Esophagus muscularis mucosa (tissue), 4 donors: ENCODE results near the gene MIB1. TPM values are rescaled to one million over a fixed set of nuclear protein-coding genes. Genes with fewer than 3 reads are reported as not detected.
"Not testable (repeated sequence)": the region's sequence is repeated elsewhere in the genome, so short reads cannot be mapped to it uniquely, and the experiment has no call there.

Source experiments
- DNase-seq: peaks from one replicate; pipeline ENCODE4 v3.0.0-alpha.2; 2017; ENCODE audit errors: extremely low spot score
- H3K27ac ChIP-seq, 4 donors: fragments of 200-600 bp; sonication (generic); replicated peaks in 1 of 4; 1 replicate in 3 of 4; 2 replicates in 1 of 4; pipeline ENCODE4 v1.5.1; 2016 to 2019; ENCODE audit warnings: mild to moderate bottlenecking in 1 of 4
- H3K27me3 ChIP-seq, 4 donors: fragments of 200-600 bp; sonication (generic); one replicate each; pipeline versions ENCODE4 v1.5.1 to v1.6.0; 2016 to 2019
- H3K36me3 ChIP-seq, 4 donors: fragments of 200-600 bp; sonication (generic); one replicate each; pipeline ENCODE4 v1.5.1; 2016 to 2019
- H3K4me1 ChIP-seq, 4 donors: fragments of 200-600 bp; sonication (generic); one replicate each; pipeline ENCODE4 v1.5.1; 2016 to 2019
- H3K4me3 ChIP-seq, 4 donors: fragments of 200-600 bp; sonication (generic); 1 replicate in 2 of 4; 2 replicates in 2 of 4; pipeline ENCODE4 v1.5.1; 2016 to 2019; ENCODE audit warnings: mild to moderate bottlenecking in 4 of 4, moderate library complexity in 1 of 4
- H3K9me3 ChIP-seq, 4 donors: fragments of 200-600 bp; sonication (generic); 1 replicate in 3 of 4; 2 replicates in 1 of 4; pipeline ENCODE4 v1.5.1; 2016 to 2019
- EP300 ChIP-seq: sonication (generic); formaldehyde crosslinking; IDR thresholded peaks from one replicate; pipeline ENCODE4 v1.6.1; 2017; ENCODE audit warnings: antibody characterized with exemption
- POLR2A ChIP-seq: fragments of 450-650 bp; IDR thresholded peaks from one replicate; pipeline ENCODE4 v1.6.1; 2017; ENCODE audit warnings: antibody characterized with exemption, moderate library complexity, mild to moderate bottlenecking, low read depth
- POLR2AphosphoS5 ChIP-seq, 2 donors: sonication (generic); formaldehyde crosslinking; IDR thresholded peaks; one replicate each; pipeline ENCODE4 v1.6.1; 2017; ENCODE audit warnings: antibody characterized with exemption in 2 of 2
- WGBS: methylation state at CpG from one replicate; pipeline ENCODE4 v1.1.5; 2018; 5-methylcytosine and 5-hydroxymethylcytosine counted together
- intact Hi-C: fragments of 100-400 bp; cut with DNase I; formaldehyde crosslinking; loops from one replicate; pipeline ENCODE4 v1.15.1; 2023
- total RNA-seq, 4 donors: library from RNA; depleted of rRNA; stranded (reverse); fragments of >200 nt; gene quantifications; one replicate each; pipeline versions ENCODE4 v1.1.0 to v1.2.1, GENCODE V29; 2016
- TF ChIP-seq, protein P1 (sequence below), 3 experiments: fragments of 200-600 bp in 2 of 3; fragments of 450-650 bp in 1 of 3; sonication (generic) in 2 of 3; IDR thresholded peaks; one replicate each; pipeline ENCODE4 v1.5.1; 2017 to 2019; ENCODE audit warnings: antibody characterized with exemption in 3 of 3, mild to moderate bottlenecking in 2 of 3, moderate library complexity in 1 of 3

The MIB1 gene
- total RNA-seq, 4 donors from 2014 or later, result 36.0 to 55.3 (median 40.8) TPM

GRCh38 chr18:21735452-21736015 lies 5.1 kb upstream of the MIB1 start:
- Histone ChIP-seq H3K36me3 (no peaks in the 10 kb centered on the region), H3K27ac (no peak overlapping the region), H3K27me3 (no peaks in the 10 kb centered on the region), H3K4me1 (peaks cover 7 to 17% (median 15%) of the 10 kb centered on the region in 4 donors), H3K9me3 (no peaks in the 10 kb centered on the region), H3K4me3 (no peak overlapping the region)
- TF ChIP-seq EP300 (no peak), POLR2A (no peak), POLR2AphosphoS5 (IDR thresholded peaks at IDR 0.05) (no peak)
- TF ChIP-seq, protein P1, sequence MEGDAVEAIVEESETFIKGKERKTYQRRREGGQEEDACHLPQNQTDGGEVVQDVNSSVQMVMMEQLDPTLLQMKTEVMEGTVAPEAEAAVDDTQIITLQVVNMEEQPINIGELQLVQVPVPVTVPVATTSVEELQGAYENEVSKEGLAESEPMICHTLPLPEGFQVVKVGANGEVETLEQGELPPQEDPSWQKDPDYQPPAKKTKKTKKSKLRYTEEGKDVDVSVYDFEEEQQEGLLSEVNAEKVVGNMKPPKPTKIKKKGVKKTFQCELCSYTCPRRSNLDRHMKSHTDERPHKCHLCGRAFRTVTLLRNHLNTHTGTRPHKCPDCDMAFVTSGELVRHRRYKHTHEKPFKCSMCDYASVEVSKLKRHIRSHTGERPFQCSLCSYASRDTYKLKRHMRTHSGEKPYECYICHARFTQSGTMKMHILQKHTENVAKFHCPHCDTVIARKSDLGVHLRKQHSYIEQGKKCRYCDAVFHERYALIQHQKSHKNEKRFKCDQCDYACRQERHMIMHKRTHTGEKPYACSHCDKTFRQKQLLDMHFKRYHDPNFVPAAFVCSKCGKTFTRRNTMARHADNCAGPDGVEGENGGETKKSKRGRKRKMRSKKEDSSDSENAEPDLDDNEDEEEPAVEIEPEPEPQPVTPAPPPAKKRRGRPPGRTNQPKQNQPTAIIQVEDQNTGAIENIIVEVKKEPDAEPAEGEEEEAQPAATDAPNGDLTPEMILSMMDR (IDR thresholded peaks at IDR 0.05), result no peak
- 41% methylated on average over 6 of the region's 12 CpGs for WGBS
- intact Hi-C loops, result no loop called here
- no peak for DNase-seq

- H3K9me3 ChIP-seq, H3K27ac ChIP-seq, H3K36me3 ChIP-seq, H3K27me3 ChIP-seq, DNase-seq, H3K4me3 ChIP-seq, intact Hi-C loops: not testable (repeated sequence)
- WGBS, result 97% methylated on average over 4 of the region's 4 CpGs
- H3K4me1 ChIP-seq, result peaks cover 11 to 21% (median 18%) of the 10 kb centered on the region in 4 donors
Measured at GRCh38 chr18:21736926-21737325, 3.7 kb upstream of the MIB1 start.

GRCh38 chr18:21739604-21740537 lies 721 bp upstream of the MIB1 start:
- H3K27ac ChIP-seq, result peak overlapping the region; percentile 96 to 99 (median 98)
- DNase-seq, result no peak
- TF ChIP-seq, protein P1 (IDR thresholded peaks at IDR 0.05), result no peak
- TF ChIP-seq EP300, result no peak
- no peak for TF ChIP-seq POLR2A
- TF ChIP-seq POLR2AphosphoS5 (IDR thresholded peaks at IDR 0.05), result no peak
- intact Hi-C loops, result loop anchor here (2.0 to 10.0 kb wide), 3 partner anchors 35 to 138 kb away; partner anchors contain the start of genes ABHD3 and ESCO1
- no peaks in the 10 kb centered on the region for H3K36me3 ChIP-seq
- 51% methylated on average over 21 of the region's 21 CpGs for WGBS
- H3K27me3 ChIP-seq, result no peaks in the 10 kb centered on the region
- H3K4me3 ChIP-seq, result peak overlapping the region; percentile 72 to 100 (median 98)
- peaks cover 12 to 48% (median 34%) of the 10 kb centered on the region in 4 donors for H3K4me1 ChIP-seq
- H3K9me3 ChIP-seq, result no peaks in the 10 kb centered on the region

- WGBS, result 1% methylated on average over 20 of the region's 41 CpGs
- no peak for DNase-seq
- H3K4me1 ChIP-seq, result peaks cover 13 to 41% (median 27%) of the 10 kb centered on the region in 4 donors
- peak overlapping the region; percentile 72 to 100 (median 98) for H3K4me3 ChIP-seq
- TF ChIP-seq POLR2AphosphoS5 (IDR thresholded peaks at IDR 0.05) (no peak), EP300 (no peak), POLR2A (no peak)
- TF ChIP-seq, protein P1 (IDR thresholded peaks at IDR 0.05), result no peak
- H3K36me3 ChIP-seq, result no peaks in the 10 kb centered on the region
- intact Hi-C loops, result loop anchor here (2.0 to 10.0 kb wide), 3 partner anchors 36 to 139 kb away; partner anchors contain the start of genes ABHD3 and ESCO1
- H3K27ac ChIP-seq, result peak overlapping the region; percentile 96 to 99 (median 98)
- H3K9me3 ChIP-seq, result no peaks in the 10 kb centered on the region
- H3K27me3 ChIP-seq, result no peaks in the 10 kb centered on the region
Measured at GRCh38 chr18:21741312-21741561, 645 bp downstream of the MIB1 start.

- no peak for TF ChIP-seq POLR2AphosphoS5 (IDR thresholded peaks at IDR 0.05)
- no peak for TF ChIP-seq EP300
- no peak for TF ChIP-seq POLR2A
- TF ChIP-seq, protein P1 (IDR thresholded peaks at IDR 0.05), result no peak
- no peak for DNase-seq
- WGBS, result under 1% methylated on average over 40 of the region's 49 CpGs
- Histone ChIP-seq H3K36me3 (no peaks in the 10 kb centered on the region), H3K4me1 (peaks cover 16 to 45% (median 29%) of the 10 kb centered on the region in 4 donors), H3K4me3 (peak overlapping the region; percentile 72 to 100 (median 98)), H3K27ac (peak overlapping the region; percentile 96 to 99 (median 98)), H3K27me3 (no peaks in the 10 kb centered on the region), H3K9me3 (no peaks in the 10 kb centered on the region)
- intact Hi-C loops, result loop anchor here (2.0 to 10.0 kb wide), 3 partner anchors 37 to 139 kb away; partner anchors contain the start of genes ABHD3 and ESCO1
Measured at GRCh38 chr18:21741562-21742314, 1.1 kb downstream of the MIB1 start.
